Measurements from ENCODE around the gene NPAS2.

NPAS2 gene

DNA sequence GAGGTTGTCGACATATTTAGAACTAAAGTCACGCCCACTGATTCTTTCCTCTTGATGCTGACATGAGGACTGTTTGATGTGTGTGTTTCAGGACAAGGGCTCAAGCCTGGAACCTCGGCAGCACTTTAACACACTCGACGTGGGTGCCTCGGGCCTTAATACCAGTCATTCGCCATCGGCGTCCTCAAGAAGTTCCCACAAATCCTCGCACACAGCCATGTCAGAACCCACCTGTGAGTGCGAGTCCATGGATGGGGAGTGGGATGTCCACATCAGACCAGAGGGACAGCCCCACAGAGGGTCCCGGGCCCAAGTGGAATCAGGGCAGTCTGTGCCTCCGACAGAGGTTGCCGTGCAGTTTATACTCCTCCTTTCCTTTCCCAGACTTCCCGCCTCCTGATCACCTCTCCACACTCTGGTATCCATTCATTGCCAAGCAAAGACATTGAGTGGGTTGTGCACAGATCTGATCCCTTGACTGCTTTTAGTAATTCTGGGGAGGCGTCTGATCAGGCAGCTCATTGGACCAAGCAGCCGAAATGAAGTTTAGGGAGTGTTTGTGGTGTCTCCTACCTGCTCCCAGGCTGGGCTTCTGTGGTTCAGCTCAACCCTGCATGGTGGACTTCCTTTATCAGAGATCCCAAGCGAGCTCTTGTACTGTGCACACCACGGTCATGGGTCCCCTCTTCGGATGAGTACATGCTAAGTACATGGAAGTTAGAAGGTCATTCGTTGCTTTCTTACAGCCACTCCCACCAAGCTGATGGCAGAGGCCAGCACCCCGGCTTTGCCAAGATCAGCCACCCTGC lies 155.0 kb downstream of the NPAS2 start:
- no peak for DNase-seq

DNA sequence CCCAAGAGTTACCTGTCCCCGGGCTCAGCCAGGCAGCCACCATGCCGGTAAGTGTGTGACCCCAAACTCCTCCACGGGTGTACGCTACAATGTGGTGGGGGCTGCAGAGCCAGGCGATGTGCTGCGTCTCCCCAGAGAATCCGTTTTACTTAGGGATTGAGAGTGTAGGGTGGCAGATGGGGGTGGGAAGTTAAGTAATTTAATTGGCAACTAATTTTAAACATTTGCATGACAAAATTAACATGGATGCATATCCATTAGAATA lies 155.5 kb downstream of the NPAS2 start:
- DNase-seq: no peak

DNA sequence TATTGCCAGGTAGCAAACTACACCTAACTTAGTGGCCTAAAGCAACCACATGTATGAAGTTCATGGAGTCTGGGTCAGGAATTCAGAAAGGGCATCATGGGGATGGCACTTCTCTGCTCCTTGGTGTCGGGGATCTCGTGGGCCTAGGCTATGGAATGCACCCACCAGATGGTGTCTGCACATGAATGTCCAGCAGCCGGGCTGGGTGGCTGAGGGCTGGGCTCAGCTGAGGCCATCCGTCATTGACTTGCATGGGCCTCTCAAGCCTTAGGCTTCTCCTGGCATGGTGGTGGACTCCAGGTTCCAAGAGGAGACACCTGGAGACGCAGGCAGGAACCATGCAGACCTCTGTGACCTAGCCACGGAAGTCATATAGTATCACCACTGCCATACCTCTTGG lies 156.1 kb downstream of the NPAS2 start:
- no peak for DNase-seq

DNA sequence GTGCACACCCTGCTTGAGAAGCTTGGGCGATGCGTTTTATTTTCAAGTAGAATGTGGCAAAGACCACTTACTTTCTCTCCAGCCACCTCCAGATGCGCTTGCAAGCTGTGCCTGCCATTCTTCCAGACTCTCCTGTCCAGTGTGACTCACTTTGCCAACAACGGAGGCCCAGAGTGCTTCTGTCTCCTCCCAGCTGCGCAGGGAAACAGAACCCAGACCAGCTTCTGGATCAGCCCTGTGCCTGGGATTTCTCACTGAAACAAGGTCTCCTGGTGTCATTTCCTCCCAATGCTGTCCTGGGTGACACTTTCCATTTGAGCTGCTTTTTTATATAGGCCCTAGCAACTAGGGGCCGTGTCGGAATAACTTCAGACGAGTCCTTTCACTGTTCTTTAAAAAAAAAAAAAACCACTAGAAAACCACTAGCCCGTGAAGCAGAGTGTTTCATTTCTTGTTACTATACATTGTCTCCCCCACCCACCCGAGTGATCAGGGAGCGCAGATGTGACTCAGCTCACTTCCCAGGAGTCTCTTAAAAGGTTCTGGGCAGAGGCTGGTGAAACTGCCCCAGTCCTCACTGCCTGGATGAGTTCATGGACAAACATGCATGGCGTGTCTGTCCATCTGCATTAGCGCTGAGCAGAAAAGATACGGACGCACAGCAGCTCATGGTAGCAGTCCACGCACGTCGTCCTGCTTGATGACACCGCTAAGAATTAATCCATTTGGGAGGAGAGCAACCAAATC lies 156.9 kb downstream of the NPAS2 start:
- no peak for DNase-seq

DNA sequence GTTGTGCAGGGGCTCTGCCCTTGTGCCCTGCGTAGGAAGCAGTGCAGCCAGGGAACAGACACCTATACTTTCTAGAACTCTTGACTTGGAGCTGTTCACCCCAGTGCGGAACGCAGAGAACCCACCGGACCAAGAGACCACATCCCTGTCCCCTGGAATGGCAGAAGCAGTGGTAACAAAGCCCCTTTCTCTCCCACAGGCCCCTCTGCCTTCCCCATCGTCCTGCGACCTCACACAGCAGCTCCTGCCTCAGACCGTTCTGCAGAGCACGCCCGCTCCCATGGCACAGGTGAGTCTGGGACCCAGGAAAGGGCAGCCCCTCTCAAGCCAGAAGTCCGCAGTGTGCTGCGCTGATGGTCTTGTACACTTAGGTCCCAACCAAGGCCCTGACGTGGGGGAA lies 157.6 kb downstream of the NPAS2 start:
- DNase-seq: no peak

DNA sequence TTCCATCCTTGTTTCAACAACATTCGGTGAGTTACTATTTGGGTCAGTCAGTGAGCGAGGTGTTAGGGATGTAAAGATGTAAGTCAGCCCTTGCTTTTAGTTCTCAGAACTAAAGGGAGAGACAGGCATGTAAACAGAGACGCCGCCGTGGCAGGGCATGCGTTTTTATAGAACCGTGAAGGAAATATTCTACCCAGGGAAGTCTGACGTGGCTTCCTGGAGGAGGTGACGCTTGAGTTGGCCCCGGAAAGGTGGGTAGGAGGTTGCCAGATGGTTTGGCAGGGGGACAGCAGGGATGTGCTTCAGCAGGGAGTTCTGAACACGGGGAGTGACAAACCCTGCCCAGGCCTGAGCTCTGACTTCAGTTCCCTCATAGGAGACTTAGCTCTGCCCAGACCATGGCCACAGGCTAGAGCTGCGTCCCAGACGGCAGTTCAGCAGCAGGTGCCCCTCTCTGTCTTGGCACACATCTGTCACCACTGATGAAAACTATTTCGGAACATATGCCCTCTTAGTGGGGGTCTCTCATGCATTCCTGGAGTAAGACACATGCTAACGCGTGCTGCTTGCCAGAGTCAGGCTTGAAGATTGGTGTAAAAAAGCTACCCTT lies 158.7 kb downstream of the NPAS2 start:
- DNase-seq: no peak

DNA sequence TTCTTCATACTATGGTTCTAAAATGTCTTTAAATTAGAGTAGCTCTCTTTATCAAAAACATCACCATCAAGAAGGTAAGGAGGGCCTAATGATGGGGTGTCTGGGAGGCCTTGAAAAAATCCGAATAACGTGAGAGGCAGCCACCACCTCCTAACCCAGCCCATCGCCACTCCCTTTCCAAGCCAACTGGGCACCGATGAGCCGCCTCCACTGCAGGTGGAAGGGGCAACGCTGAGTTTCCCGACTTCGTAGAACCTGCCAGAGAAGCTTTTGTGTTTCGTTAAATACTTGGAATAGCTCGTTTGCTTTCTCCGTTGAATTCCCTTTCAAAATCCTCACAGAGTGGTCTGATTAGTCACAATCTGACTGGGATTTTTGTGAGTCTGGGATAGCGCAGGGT lies 160.1 kb downstream of the NPAS2 start:
- no peak for DNase-seq

DNA sequence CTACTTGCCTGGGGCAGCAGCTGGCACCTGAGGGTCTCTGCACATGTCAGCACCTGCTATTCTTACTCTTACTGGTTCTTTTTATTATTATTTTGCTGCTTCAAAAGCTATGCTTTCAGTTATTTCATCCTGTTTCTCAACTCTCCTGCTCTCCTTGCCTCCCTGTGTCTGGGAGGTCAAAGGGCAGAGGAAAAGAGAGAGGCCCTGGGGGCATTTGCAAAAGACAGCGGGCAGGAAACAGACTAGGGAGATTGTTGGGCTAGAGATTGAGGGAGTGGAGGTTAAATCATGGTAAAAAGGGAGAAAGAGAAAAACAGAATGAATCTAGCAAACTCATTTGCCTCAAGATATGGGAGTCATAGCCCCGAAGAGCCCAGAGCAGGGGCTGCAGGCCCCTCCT lies 161.1 kb downstream of the NPAS2 start:
- DNase-seq: no peak

DNA sequence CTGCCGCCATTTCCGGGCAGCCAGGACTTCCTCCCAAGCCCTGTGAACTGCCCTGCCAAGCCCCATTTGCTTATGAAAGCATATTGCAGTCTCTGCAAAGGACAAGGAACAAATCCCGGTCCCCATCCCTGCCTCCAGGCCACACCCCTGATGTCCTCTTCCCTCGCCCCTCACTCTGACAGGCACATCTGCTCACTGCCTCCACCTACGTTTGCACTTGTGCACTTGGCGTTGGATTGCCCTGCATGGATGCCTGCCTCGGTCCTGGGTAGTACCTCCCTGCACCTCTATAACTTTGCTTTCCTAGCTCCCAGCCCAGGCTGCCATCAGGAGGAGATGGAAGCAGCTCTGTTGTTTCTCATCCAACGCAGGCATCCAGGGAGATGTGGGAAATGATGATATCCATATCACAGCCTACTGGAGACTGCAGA lies 162.5 kb downstream of the NPAS2 start:
- no peak for DNase-seq

DNA sequence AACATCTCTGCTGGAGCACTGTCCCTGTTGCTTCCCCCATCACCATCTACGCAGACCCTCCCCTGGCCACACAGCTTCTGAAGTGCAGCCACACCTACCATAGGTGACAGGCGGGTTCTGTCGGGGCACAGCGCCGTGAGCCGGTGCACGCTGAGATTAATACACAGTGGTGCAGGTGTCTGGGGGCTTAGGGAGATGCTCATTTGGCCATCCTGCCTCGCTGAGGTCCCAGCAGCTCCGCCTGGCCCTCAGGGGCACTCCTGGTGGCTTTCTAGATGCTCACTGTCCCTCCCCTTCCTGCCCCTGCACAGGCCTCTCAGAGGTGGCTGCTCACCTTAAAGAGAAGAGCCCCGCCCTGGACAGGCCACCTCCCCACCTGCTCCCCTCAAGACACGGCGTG lies 163.3 kb downstream of the NPAS2 start:
- DNase-seq: no peak

DNA sequence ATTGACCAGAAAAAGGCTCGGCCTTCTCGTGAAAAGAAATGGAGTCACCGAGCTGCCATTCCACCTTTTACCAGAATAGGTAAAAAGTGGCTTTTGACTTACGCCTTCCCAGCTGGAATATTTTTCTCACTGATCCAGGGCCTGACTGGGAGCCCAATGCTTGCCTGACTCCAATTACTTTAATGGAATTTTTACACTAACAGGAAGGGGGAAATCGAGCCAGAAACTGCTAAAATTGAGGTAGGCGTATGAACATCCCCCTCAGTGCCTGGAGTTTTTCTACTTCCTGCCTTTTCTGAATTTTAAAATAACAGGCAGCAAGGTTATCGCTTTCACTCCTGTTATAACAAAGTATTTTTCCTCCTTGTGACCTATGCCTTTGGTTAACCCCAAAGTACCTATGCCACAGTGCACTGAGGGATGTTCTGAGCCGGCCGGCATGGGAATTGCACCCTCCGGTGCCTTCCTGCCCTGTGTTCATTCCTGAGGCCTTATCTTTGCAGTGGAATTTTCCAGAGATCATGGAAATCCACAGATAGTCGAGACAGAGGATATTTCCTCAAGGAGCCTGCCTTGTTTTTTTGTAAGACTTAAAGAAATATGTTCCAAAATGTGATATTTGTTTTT lies 163.9 kb downstream of the NPAS2 start:
- no peak for DNase-seq

DNA sequence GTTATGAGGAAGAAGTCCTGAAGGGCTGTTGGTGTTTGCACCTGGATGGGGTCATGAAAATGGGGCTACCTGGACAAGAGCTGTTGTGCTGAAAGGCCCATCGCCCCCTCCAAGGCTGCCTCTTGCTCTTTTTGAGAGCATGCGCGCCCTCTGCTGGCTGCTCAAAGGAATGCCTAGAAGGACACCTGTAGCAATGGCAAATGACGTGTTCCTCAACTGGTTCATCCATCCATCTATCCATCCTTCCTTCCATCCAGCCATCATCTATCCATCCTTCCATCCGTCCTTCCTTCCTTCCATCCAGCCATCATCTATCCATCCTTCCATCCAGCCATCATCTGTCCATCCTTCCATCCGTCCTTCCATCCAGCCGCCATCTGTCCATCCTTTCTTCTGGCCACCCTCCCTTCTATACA lies 165.0 kb downstream of the NPAS2 start:
- DNase-seq: peak; percentile 86

DNA sequence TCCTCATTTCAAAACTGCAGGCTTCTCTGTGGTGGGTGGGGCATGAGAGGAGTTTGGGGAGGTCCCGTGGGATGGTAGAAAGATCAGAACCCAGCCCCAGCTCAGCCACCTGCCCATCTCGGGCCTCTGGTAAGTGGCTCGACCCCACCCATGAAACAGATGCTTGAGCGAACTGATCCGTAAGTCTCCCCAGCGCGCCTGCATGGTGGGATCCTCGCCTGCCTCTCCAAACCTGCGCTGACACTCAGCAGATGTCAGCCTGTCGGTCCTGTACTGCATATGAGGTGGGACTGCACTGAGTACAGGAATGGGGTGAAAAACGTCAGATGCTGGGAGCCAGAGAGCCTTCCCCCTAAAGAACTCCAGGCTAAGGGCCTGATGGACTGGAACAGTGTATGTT lies 166.2 kb downstream of the NPAS2 start:
- DNase-seq: no peak

DNA sequence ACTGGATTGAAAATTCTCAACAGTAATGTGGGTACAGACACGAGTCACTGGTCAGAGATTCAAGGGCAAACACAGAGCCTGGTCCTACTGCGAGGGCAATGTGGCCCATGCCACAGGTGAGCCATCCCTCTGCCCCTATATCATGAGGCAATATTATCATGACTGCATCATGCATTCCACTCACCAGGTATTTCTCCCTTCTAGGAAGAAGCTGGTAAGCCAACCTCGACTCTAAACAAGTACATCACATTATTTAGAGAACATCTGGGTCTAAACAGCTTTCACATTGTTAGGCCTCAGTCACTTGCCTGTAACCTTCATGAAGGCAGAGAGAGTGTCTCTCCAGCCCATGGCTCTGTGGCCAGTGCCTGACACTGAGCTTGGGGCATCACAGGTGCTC lies 167.6 kb downstream of the NPAS2 start:
- DNase-seq: no peak

DNA sequence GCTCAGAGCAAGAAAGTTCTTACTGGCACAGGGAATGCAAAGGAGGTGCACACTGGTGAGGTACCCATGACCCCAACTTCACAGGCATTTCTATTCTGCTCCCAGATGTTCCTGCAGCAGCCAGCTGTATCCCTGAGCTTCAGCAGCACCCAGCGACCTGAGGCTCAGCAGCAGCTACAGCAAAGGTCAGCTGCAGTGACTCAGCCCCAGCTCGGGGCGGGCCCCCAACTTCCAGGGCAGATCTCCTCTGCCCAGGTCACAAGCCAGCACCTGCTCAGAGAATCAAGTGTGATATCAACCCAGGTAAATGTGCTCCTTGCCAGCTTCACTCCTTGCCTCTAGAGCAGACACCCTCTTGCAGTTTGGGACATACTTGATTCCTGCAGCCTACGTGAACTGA lies 168.0 kb downstream of the NPAS2 start:
- DNase-seq: no peak

DNA sequence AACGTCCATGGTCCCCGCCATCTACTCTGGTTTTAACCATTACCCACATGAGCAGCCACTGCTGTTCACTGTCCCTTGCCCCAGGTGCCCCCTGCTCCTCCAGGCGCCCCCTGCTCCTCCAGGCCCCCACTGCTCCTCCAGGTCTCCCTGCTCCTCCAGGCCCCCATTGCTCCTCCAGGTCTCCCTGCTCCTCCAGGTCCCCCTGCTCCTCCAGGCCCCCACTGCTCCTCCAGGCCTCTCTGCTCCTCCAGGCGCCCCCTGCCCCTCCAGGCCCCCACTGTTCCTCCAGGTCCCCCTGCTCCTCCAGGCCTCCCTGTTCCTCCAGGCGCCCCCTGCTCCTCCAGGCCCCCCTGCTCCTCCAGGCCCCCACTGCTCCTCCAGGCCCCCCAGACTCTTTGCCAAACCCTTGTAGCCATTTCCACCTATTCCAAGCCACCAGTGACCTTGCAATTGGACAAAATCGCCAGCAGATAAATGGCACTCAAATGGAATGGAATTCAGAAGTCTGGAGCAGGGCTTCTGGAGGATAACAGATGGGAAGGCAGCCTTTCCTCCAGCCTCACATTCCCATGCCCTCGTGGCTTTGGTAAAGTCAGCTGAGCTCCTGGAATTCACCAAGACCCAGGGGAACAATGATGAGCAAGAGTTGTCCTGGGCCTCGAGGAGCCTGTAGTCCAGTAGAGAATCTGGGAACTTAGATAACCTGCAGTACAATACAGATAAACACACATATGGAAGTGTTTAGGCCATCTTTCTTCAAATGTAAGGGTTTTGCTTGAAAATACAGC lies 168.9 kb downstream of the NPAS2 start:
- DNase-seq: no peak

DNA sequence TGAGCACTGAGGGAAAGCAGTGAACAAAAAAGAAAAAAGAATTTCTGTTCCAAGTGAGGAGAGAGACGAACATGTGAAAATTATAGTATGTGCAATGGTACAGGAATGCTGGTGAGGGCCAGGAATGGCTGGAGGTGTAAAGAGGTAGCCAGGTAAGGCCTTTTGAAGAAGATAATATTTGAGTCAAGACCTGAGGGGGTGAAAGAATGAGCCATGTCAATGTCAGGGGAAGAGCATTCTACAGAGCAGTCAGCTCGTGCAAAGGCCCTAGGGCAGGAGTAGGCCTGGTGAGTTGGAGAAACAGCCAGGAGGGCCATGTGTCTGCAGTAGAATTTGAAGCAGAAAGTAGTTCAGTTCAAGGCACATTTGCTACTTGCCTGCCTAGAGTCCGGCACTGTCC lies 169.7 kb downstream of the NPAS2 start:
- DNase-seq: no peak

DNA sequence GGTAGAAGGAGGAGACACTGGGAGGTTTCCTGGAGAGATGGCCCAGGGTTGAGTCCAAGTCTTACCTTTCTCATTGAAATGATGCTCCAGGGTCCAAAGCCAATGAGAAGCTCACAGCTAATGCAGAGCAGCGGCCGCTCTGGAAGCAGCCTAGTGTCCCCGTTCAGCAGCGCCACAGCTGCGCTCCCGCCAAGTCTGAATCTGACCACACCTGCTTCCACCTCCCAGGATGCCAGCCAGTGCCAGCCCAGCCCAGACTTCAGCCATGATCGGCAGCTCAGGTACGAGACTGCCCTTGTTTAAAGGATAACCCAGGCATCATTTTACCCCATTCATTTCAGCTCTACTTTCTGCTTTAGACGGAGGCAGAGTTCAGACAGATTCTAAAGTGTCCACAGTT lies 170.2 kb downstream of the NPAS2 start:
- DNase-seq: no peak

DNA sequence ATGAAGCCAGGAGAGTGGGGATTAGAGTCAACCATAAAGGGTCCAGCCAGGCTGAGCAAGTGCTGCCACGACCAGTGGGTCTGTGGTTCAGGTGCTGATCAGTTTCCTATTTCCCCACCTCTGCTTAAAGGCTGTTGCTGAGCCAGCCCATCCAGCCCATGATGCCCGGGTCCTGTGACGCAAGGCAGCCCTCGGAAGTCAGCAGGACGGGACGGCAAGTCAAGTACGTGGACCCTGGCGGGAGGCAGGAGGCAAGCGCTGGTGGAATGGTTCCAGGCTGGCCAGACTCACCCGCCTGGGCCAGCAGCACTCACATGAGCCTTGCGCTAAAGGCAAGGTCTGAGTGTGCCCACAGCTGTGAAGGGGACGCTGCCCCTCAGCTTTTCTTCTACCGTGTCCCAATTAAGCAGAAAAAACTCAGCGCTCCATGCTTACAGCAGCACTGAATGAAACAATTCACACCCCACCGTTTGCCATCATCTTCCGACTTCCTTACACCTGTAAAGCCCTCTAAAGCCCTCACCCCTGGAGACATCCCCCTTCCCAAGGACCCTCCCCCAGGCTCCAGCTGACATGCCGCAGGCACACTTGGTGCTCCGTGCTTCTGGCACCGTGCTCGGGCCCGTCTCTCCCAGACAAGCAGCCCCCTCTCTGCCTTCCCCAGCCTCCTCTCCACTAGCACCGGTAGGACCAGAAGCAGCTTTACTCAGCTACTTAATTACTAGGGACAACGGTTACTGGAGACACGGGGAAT lies 170.9 kb downstream of the NPAS2 start:
- no peak for DNase-seq

DNA sequence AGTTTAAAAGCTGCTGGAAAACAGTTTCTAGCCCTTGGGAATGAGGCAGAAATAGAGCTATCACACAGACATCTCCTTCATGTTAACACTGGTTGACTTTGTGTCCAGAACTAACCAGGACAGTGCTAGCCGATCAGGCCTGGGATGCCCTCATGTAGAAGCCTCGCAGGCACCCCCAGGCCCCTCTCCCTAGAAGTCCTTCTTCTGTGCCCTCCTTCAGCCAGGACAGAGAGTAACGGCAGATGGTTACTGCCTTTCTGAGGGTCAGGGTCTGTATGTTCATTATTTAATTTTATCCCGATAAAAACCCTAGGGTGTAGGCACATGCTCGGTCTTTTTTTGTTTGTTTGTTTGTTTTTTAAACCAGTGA lies 171.4 kb downstream of the NPAS2 start:
- no peak for DNase-seq

DNA sequence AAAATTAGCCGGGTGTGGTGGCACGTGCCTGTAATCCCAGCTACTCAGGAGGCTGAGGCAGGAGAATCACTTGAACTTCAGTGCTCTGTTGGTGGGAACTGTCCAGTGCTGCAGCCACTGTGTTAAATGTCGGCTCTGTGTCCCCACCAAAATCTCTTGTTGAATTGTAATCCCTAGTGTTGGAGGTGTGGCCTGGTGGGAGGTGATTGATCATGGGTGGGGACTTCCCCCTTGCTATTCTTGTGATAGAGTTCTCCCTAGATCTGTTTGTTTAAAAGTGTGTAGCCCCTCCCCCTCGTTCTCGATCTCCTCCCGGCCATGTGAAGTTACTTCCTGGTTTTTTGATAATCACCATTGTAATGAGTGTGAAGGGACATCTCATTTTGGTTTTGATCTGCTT lies 172.3 kb downstream of the NPAS2 start:
- no peak for DNase-seq

DNA sequence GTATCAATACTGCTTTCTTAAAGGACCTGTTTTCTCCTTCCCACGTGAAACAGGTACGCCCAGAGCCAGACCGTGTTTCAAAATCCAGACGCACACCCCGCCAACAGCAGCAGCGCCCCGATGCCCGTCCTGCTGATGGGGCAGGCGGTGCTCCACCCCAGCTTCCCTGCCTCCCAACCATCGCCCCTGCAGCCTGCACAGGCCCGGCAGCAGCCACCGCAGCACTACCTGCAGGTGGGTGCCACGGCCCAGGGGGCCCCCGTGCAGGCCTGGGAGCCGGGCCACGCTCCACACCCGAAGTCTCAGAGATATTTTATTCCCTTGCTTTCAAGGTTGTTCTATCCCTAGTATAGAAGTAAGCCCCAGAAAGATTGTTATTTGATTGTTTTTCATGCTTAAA lies 173.4 kb downstream of the NPAS2 start:
- no peak for DNase-seq

Measured in CD4-positive, alpha-beta T cell treated with Interleukin-6 for 4 hours (primary cell).